Neural crest cell (in vitro differentiated cells): ENCODE measurements around the gene SLC6A6. TPM values are rescaled to one million over a fixed set of nuclear protein-coding genes. Genes with fewer than 3 reads are reported as not detected.

Source experiments
- DNase-seq: peaks from one replicate; pipeline ENCODE4 v3.0.0; 2021; ENCODE audit warnings: low read depth, mixed read lengths, low spot score
- H3K27ac Mint-ChIP-seq: one replicate; pipeline ENCODE4 v1.8.0; 2021; ENCODE audit warnings: mild to moderate bottlenecking, mixed read lengths; ENCODE audit not compliant: unreplicated experiment
- H3K27me3 Mint-ChIP-seq: 2 replicates; pipeline ENCODE4 v1.8.0; 2021; ENCODE audit warnings: low read depth, mild to moderate bottlenecking, mixed read lengths
- H3K36me3 Mint-ChIP-seq: 2 replicates; pipeline ENCODE4 v1.8.0; 2021; ENCODE audit warnings: low read depth, mild to moderate bottlenecking, mixed read lengths
- H3K4me1 Mint-ChIP-seq: 2 replicates; pipeline ENCODE4 v1.8.0; 2021; ENCODE audit warnings: mixed read lengths
- H3K4me3 Mint-ChIP-seq: one replicate; pipeline ENCODE4 v1.8.0; 2021; ENCODE audit warnings: mild to moderate bottlenecking, mixed read lengths
- H3K9me3 Mint-ChIP-seq: 2 replicates; pipeline ENCODE4 v1.8.0; 2021; ENCODE audit warnings: mixed read lengths
- CTCF ChIP-seq: fragments of 200-600 bp; sonication (generic); conservative IDR thresholded peaks from 2 replicates; pipeline ENCODE4 v1.5.0; 2021; ENCODE audit warnings: antibody characterized with exemption, mild to moderate bottlenecking
- total RNA-seq: library from RNA; stranded (reverse); gene quantifications from 2 replicates; pipeline ENCODE4 v1.2.1, GENCODE V29; 2021

Gene SLC6A6
- total RNA-seq, 1 donor from 2014 or later = 33.8 TPM

GRCh38 chr3:14453876-14454638, 51.7 kb downstream of the SLC6A6 start:
- H3K27ac Mint-ChIP-seq = no peak overlapping the region
- no peak overlapping the region for H3K4me3 Mint-ChIP-seq
- H3K36me3 Mint-ChIP-seq = peaks cover 18% of the 10 kb centered on the region
- no peak for TF ChIP-seq CTCF
- H3K27me3 Mint-ChIP-seq = no peaks in the 10 kb centered on the region
- no peaks in the 10 kb centered on the region for H3K9me3 Mint-ChIP-seq
- peaks cover 46% of the 10 kb centered on the region for H3K4me1 Mint-ChIP-seq
- DNase-seq = no peak

- Mint-ChIP-seq H3K9me3 (no peaks in the 10 kb centered on the region), H3K27ac (no peak overlapping the region), H3K4me1 (peaks cover 47% of the 10 kb centered on the region), H3K27me3 (no peaks in the 10 kb centered on the region), H3K4me3 (no peak overlapping the region), H3K36me3 (peaks cover 18% of the 10 kb centered on the region)
- TF ChIP-seq CTCF = no peak
- no peak for DNase-seq
These were observed 52.4 kb downstream of the SLC6A6 start for GRCh38 chr3:14454639-14455310.

GRCh38 chr3:14455571-14456317, 53.3 kb downstream of the SLC6A6 start:
- no peaks in the 10 kb centered on the region for H3K27me3 Mint-ChIP-seq
- peaks cover 21% of the 10 kb centered on the region for H3K36me3 Mint-ChIP-seq
- no peak for TF ChIP-seq CTCF
- peak overlapping the region; percentile 43 for H3K27ac Mint-ChIP-seq
- no peak for DNase-seq
- H3K4me1 Mint-ChIP-seq = peaks cover 53% of the 10 kb centered on the region
- no peaks in the 10 kb centered on the region for H3K9me3 Mint-ChIP-seq
- H3K4me3 Mint-ChIP-seq = no peak overlapping the region

GRCh38 chr3:14456794-14457193, 54.4 kb downstream of the SLC6A6 start:
- Mint-ChIP-seq H3K27ac (no peak overlapping the region), H3K9me3 (no peaks in the 10 kb centered on the region), H3K4me1 (peaks cover 49% of the 10 kb centered on the region), H3K4me3 (no peak overlapping the region), H3K27me3 (no peaks in the 10 kb centered on the region), H3K36me3 (peaks cover 16% of the 10 kb centered on the region)
- no peak for TF ChIP-seq CTCF
- no peak for DNase-seq

GRCh38 chr3:14457481-14457880, 55.1 kb downstream of the SLC6A6 start:
- peaks cover 49% of the 10 kb centered on the region for H3K4me1 Mint-ChIP-seq
- H3K36me3 Mint-ChIP-seq = peaks cover 16% of the 10 kb centered on the region
- no peaks in the 10 kb centered on the region for H3K27me3 Mint-ChIP-seq
- no peak for DNase-seq
- H3K27ac Mint-ChIP-seq = no peak overlapping the region
- H3K4me3 Mint-ChIP-seq = no peak overlapping the region
- H3K9me3 Mint-ChIP-seq = no peaks in the 10 kb centered on the region
- no peak for TF ChIP-seq CTCF
